K562 treated with DMSO at 1 percent for 12 hours (cell line): ENCODE results near the gene TSC22D3. TPM values are rescaled to one million over a fixed set of nuclear protein-coding genes. Genes with fewer than 3 reads are reported as not detected.

Source experiments
- total RNA-seq: library from RNA; unstranded; fragments of 300-600 nt; gene quantifications from 2 replicates; pipeline ENCODE4 v1.2.3, GENCODE V29; 2022; ENCODE audit not compliant: insufficient read depth

The TSC22D3 gene
- 9.0 and 11.9 TPM in 2 replicates for total RNA-seq

GRCh38 chrX:107775734-107776511 is at the start of gene TSC22D3:
TSS of gene TSC22D3 (minus strand) at chrX:107775787. CDS start at chrX:107775419, 368 bp downstream.

GRCh38 chrX:107777536-107777832 is 1.9 kb upstream of the TSC22D3 start, which contains the start of gene NCBP2L:
TSS of gene NCBP2L (plus strand) at chrX:107777733. CDS start at chrX:107794221, 16,488 bp downstream.

Other genes with a start within 250 kb of the TSC22D3 start
- gene PRPS1, start 147.3 kb downstream of the TSC22D3 start, total RNA-seq, result 38.9 and 60.3 TPM in 2 replicates
- not detected in 2 replicates for gene NCBP2L, start 1.9 kb upstream of the TSC22D3 start, total RNA-seq
- not detected in 2 replicates for gene MID2, start 50.1 kb upstream of the TSC22D3 start, total RNA-seq
- not detected in 2 replicates for gene TEX13B, start 206.6 kb upstream of the TSC22D3 start, total RNA-seq